NT2/D1 (cell line): Measurements from ENCODE around the gene AMY2B.
"Not testable (repeated sequence)": the region's sequence is repeated elsewhere in the genome, so short reads cannot be mapped to it uniquely, and the experiment has no call there.

ENCODE experiments used
- DNase-seq: peaks from one replicate; pipeline ENCODE4 v3.0.0-alpha.2; 2011; ENCODE audit warnings: low read depth, low spot score
- H3K27me3 ChIP-seq: 2 replicates; pipeline ENCODE4 v1.6.0; 2011; ENCODE audit warnings: mild to moderate bottlenecking; ENCODE audit not compliant: insufficient read length, insufficient read depth
- H3K36me3 ChIP-seq: 2 replicates; pipeline ENCODE4 v1.6.1; 2011; ENCODE audit warnings: mild to moderate bottlenecking, low read length, mixed read lengths; ENCODE audit not compliant: insufficient read depth, insufficient read length
- H3K4me1 ChIP-seq: 2 replicates; pipeline ENCODE4 v1.5.1; 2011; ENCODE audit not compliant: insufficient read depth, insufficient read length
- H3K4me3 ChIP-seq: 2 replicates; pipeline ENCODE4 v1.5.1; 2011; ENCODE audit warnings: low read depth; ENCODE audit not compliant: insufficient read length
- H3K9ac ChIP-seq: 2 replicates; pipeline ENCODE4 v1.6.0; 2011; ENCODE audit warnings: low read depth; ENCODE audit not compliant: insufficient read length
- H3K9me3 ChIP-seq: 2 replicates; pipeline ENCODE4 v1.5.1; 2011; ENCODE audit warnings: mild to moderate bottlenecking, low read length; ENCODE audit not compliant: insufficient read depth
- SUZ12 ChIP-seq: IDR thresholded peaks from 2 replicates; pipeline ENCODE4 v1.6.1; 2011; ENCODE audit not compliant: insufficient read length, insufficient read depth; ENCODE audit errors: extremely low read depth
- YY1 ChIP-seq: IDR thresholded peaks from 2 replicates; pipeline ENCODE4 v1.6.1; 2011; ENCODE audit not compliant: insufficient read length, insufficient read depth
- ZNF274 ChIP-seq: IDR thresholded peaks from 2 replicates; pipeline ENCODE4 v1.6.1; 2011; ENCODE audit warnings: mild to moderate bottlenecking, low read depth, low read length

AMY2B gene

GRCh38 chr1:103582464-103582863 lies 11.1 kb downstream of the AMY2B start:
- no peak for DNase-seq
- H3K9me3 ChIP-seq = peaks cover 2% of the 10 kb centered on the region; the same call in 1 of the 2 replicates
- TF ChIP-seq YY1 = no peak
- TF ChIP-seq ZNF274 = no peak
- TF ChIP-seq SUZ12 = no peak
- H3K4me1 ChIP-seq = no peaks in the 10 kb centered on the region
- no peaks in the 10 kb centered on the region for H3K27me3 ChIP-seq
- H3K9ac ChIP-seq = no peak overlapping the region
- no peak overlapping the region for H3K4me3 ChIP-seq
- H3K36me3 ChIP-seq = no peaks in the 10 kb centered on the region

GRCh38 chr1:103583887-103584286 lies 12.5 kb downstream of the AMY2B start:
- Histone ChIP-seq H3K36me3 (no peaks in the 10 kb centered on the region), H3K4me3 (no peak overlapping the region), H3K9me3 (peaks cover 16% of the 10 kb centered on the region; the same call in 1 of the 2 replicates), H3K9ac (no peak overlapping the region), H3K27me3 (no peaks in the 10 kb centered on the region), H3K4me1 (no peaks in the 10 kb centered on the region)
- no peak for TF ChIP-seq ZNF274
- DNase-seq = no peak

- no peak for TF ChIP-seq ZNF274
- TF ChIP-seq YY1 = no peak
- no peak for TF ChIP-seq SUZ12
Observed at GRCh38 chr1:103584537-103584936, 13.1 kb downstream of the AMY2B start.

GRCh38 chr1:103602740-103603139 lies 31.4 kb downstream of the AMY2B start:
- not testable (repeated sequence) for H3K36me3 ChIP-seq, H3K27me3 ChIP-seq, H3K4me3 ChIP-seq, DNase-seq, H3K4me1 ChIP-seq, H3K9ac ChIP-seq, H3K9me3 ChIP-seq

More at GRCh38 chr1:103584537-103584936, 13.1 kb downstream of the AMY2B start:
- Histone ChIP-seq H3K4me3 (no peak overlapping the region), H3K9ac (no peak overlapping the region), H3K4me1 (no peaks in the 10 kb centered on the region), H3K36me3 (no peaks in the 10 kb centered on the region), H3K9me3 (peaks cover 22% of the 10 kb centered on the region; the same call in 1 of the 2 replicates), H3K27me3 (no peaks in the 10 kb centered on the region)
- no peak for DNase-seq

GRCh38 chr1:103616362-103616761 lies 45.0 kb downstream of the AMY2B start:
- H3K27me3 ChIP-seq = no peaks in the 10 kb centered on the region
- no peaks in the 10 kb centered on the region for H3K36me3 ChIP-seq
- DNase-seq = no peak
- no peaks in the 10 kb centered on the region for H3K4me1 ChIP-seq
- no peak overlapping the region for H3K9ac ChIP-seq
- no peaks in the 10 kb centered on the region for H3K9me3 ChIP-seq
- TF ChIP-seq YY1 = no peak
- no peak for TF ChIP-seq SUZ12
- TF ChIP-seq ZNF274 = no peak
- no peak overlapping the region for H3K4me3 ChIP-seq

- not testable (repeated sequence) for H3K27me3 ChIP-seq, DNase-seq, H3K4me1 ChIP-seq, H3K36me3 ChIP-seq, H3K9ac ChIP-seq, H3K9me3 ChIP-seq, H3K4me3 ChIP-seq
Observed at GRCh38 chr1:103616994-103617477, 45.6 kb downstream of the AMY2B start, which contains the start of gene AMY2A. AMY2A (plus strand) TSS chr1:103617427; CDS start chr1:103617441, 14 bp downstream.

- not testable (repeated sequence) for H3K4me1 ChIP-seq, H3K27me3 ChIP-seq, H3K36me3 ChIP-seq, DNase-seq, H3K9ac ChIP-seq, H3K4me3 ChIP-seq, H3K9me3 ChIP-seq
Observed at GRCh38 chr1:103627436-103627835, 56.0 kb downstream of the AMY2B start.
